GM12892 (cell line): Measurements from ENCODE around the gene OTOP2.

Source experiments
- POLR2A ChIP-seq: IDR thresholded peaks from 2 replicates; pipeline ENCODE4 v1.6.1; 2011; ENCODE audit warnings: low read depth, low read length, control low read depth
- TAF1 ChIP-seq: IDR thresholded peaks from 2 replicates; pipeline ENCODE4 v1.6.1; 2011; ENCODE audit warnings: low read depth, mild to moderate bottlenecking, control low read depth, low read length, borderline replicate concordance

DNA sequence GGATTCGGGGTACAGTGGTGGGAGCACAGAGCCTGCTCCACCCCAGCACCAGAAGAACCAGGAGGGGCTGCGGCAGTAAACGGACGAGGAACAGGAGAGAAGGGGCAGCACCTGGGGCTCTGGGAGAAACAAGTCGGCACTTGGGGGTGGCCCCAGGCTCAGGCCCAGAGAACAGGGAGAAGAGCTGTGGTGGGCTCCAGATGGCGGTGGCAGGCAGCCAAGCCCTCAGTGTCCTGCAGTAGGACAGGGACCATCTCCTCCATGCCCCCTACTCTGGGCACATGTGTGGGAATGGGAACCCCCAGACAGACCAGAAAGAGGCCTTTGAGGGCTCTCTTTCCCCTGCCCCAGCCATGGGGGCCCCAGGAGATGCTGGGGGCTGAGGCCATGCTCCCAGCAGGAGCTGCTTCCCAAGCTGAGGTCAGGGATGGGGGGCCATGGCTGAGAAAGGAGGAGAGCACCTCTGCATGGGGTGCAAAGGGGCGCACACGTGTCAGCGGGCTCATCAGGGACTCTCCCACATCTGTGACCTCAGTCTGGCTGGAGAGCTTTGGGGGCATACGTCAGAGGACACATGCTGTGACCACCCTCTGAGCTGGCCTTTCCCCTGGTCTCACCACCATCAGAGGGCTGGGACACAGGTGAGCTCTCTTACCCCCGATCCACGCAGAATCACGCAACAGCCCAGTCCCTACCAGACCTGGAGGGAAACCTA lies 7.8 kb upstream of the OTOP2 start:
- TF ChIP-seq POLR2A (no peak), TAF1 (no peak)
